Activated CD4-positive, alpha-beta T cell treated with anti-CD3 and anti-CD28 coated beads, Interleukin-2, amount 50 U/mL, for 4 hours (primary cell): ENCODE results near the gene MEDAG.
"Not testable (repeated sequence)": the region's sequence is repeated elsewhere in the genome, so short reads cannot be mapped to it uniquely, and the experiment has no call there.

Experiments
- DNase-seq, 2 experiments: peaks; one replicate each; pipeline ENCODE4 v3.0.0-alpha.2; 2020

Gene MEDAG

DNA sequence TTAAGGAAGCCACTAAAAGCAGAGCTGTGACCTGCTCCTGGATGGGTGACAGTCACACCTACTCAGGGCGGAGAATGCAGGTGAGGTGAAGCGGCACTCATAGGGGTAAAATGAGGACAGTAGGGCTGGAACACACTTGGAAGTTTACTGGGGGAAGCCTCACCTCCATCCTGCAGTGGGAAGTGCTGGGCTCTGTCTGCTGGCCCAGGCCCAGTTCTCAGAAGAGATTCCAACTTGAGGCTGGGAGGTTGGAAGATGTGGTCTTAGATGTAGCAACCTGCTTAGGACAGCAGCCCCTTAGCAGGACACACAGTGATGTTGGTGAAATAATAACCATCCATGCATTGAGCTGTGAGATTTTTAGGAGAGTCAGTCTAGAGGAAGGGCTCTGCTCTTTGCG lies 4.6 kb downstream of the MEDAG start:
- DNase-seq, result no peak

DNA sequence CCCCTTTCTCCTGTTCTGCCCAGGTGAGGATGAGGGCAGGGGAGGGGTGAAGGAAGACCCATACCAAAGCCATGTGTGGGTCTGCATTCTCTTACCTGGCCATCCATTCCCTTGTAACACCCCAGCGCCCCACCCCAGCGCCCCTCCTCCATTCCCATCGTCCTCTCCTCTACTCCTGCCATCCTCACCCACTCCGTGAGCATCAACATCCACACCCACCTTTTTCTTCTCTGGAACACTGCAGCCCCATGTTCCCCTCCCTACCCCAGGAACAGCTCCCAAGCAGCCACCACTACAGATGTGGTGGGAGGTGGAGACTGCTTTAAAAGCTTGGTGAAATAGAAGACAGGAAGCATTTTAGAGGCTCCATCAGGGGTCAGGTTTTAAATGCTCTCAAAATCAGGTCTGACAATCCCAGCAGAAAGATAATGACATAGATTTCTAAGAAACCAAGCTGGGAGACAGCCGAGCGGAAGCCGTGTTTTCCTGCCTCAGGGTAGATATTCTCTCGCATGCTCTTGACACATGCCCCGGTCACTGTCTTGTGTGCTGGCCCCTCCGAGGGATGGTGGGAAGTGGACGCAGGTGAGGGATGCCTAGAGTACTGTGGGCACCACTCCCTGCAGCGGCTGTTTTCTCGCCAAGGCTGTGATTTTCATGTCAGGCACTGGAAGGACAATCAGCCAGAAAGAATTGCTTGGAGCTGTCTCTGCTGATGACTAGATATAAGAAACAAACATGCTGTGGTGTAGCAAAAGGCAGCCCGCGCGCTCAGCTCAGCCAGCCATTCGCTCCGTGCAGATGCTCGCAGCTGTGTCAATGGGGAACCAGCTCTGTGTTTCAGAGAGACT lies 9.8 kb downstream of the MEDAG start:
- no peak for DNase-seq

DNA sequence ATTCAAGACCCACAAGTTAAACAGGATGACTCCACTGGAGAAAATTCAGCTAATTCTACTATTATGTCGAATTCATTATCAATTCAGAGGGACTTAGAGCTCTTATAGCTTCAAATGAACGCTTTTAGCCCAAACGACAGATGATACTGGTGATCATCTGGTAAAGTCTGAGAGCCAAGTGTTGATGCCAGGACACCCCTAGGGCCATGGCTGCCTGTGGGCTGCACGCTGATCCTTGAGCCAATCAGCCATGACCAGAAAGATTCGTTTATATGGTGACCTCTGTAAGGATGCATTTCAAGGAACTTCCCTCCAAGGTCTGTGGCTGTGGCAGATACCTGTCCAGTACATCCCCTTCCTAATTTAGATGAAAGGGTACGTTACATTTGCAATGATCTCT lies 10.9 kb downstream of the MEDAG start:
- DNase-seq, result no peak

DNA sequence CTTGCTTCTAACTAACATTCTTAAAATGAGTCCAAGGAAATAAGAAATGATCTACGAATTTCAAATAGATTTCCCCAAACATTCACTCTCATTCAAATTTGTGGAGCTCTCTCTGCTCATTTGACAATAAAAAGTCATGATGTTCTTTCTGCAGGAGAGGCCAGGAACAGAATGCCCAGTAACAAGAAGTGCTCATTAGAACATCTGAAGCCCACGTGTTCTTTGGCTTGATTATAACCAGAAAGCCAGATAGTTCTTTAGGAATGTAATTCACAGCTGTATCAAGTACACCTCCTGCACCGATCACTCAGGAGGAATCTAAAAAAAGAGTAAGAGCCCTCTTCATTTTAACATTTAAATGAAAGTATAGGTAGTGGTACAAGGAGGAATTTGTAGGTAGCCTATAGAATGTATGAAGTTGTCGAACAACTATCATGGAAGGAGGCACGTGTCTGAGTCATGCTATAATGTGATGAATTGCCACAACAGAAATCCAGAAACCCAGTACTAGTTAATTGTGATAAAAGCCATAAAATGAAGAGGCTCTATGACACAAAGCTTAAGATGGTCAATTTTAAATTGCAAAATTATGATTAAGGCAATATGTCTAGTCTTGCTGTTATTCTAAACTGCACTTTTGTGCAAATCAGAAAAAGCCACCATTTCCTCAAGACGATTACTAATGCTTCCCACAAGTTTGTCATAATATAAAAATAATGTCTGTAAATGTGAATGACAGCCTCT lies 12.8 kb downstream of the MEDAG start:
- no peak for DNase-seq

DNA sequence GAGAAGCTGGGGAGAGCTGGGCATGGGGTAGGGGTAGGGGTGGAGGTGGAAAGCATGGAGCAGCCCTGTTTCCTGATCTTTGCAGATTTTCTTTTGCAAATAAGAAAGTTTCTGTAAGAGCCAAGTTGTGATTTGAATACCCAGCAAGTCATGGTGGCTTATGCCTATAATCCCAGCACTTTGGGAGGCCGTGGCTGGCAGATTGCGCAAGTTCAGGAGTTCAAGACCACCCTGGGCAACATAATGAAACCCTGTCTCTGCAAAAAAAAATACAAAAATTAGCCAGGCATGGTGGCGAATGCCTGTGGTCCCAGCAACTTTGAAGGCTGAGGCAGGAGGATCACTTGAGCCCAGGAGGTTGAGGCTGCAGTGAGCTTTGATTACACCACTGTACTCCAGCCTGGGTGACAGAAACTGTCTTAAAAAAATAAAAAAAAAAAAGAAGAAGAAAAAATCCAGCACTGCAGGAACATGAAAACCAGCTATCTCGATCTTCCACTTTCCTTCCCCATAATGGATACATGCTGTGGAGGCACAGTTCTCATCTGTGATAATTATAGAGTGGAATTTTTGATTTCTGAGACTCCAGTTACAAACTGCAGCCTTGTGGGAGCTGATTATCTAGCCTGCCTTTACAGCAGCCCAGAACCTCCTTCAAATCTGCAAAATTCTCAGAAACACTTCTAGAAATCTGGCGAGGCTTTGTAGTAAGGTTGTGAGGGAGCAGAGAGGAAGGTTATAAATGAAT lies 14.3 kb downstream of the MEDAG start:
- no peak for DNase-seq

DNA sequence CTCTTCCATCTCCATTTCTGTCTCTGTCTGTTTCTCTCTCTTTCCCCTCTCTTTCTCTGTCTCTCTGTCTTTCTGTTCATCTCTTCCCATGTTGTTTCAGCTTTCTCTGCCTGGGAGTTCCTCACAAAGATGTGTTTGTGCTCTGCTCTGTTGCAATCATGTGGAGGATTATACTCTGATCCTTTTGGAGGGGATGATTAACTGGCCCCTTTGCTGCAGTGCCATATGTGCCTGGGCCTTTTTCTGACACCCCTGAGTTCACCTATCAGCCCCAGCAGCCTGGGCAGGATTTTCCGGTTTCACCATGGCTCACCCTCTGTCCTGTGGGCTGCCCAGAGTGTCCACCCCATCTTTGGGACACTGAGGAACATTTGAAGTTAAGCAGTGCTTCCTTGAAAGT lies 17.3 kb downstream of the MEDAG start:
- DNase-seq, result no peak

DNA sequence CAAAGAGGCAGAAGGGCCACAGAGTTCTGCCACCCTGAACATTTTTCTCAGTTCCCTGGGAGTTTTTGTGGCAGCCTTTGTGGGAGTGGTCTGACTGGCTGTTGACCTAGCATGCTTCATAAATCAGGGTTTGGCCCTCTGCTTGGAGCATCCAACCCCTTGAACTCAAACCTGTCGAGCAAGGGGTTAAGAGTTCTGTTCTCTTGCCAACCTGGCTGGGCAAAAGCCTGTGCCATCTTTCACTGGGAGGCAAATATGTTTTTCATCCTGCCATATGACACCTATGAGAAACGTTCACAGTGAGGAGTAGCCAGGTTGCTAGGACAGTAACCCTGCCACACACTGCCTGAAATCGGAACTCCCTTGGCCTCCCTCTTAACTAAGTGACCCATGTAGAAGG lies 18.6 kb downstream of the MEDAG start:
- no peak for DNase-seq

DNA sequence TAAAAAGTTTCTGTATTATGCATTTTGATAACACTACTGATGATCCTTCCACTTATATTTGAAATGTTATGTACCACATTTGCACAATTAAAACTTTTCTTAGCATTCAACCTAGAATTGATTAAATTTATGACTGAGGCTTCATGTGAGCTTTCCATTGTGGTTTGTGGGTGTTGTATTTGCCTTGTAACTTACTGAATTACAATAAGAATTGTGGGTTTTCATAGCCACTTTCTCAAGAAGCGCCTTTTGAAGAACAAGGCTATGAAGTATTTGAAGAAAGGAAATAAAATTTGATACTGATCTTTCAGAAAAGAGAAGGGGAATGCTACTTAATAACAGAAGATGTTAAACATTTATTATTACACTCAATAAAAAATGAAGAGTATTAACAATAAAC lies 19.4 kb downstream of the MEDAG start:
- no peak for DNase-seq

DNA sequence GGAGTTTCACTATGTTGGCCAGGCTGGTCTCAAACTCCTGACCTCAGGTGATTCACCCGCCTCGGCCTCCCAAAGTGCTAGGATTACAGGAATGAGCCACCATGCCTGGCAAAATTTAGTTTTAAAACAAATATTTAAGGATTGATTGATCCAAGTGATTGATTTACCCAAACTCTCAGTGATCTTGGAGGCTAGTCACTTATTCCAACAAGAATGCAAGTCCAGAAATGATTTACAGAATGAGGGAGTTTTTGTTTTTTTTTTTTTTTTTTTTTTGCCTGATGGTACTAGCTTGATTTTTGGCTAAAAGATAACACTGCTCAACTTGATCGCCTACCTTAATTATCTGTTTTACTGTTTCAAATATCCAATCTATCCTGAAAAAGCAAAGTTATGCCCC lies 20.7 kb downstream of the MEDAG start:
- no peak for DNase-seq

DNA sequence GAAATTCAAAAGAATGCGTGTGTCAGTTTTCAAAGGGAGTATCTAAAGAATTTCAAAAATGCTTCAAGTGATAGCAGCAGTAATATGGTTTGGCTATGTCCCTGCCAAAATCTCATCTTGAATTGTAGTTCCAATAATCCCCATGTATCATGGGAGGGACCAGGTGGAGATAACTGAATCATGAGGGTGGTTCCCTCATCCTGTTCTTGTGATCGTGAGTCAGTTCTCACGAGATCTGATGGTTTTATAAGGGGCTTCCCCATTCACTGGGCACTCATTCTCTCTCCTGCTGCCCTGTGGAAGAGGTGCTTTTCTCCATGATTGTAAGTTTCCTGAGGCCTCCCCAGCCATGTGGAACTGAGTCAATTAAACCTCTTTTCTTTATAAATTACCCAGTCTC lies 21.1 kb downstream of the MEDAG start:
- not testable (repeated sequence) for DNase-seq

DNA sequence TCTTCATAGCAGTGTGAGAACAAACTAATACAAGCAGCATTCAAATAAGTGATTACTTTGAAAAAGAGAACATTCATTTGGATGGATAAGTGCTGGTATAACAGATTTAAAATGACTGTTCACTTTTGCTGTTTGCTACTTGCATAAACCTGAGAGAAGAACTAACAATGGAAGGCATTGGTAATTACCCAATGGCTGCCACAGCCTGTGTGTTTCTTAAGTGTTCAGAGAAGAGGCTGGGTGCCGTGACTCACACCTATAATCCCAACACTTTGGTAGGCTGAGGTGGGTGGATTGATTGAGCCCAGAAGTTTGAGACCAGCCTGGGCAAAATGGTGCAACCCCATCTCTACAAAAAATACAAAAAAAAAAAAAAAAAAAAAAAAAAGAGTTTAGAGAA lies 21.5 kb downstream of the MEDAG start:
- DNase-seq, result no peak

DNA sequence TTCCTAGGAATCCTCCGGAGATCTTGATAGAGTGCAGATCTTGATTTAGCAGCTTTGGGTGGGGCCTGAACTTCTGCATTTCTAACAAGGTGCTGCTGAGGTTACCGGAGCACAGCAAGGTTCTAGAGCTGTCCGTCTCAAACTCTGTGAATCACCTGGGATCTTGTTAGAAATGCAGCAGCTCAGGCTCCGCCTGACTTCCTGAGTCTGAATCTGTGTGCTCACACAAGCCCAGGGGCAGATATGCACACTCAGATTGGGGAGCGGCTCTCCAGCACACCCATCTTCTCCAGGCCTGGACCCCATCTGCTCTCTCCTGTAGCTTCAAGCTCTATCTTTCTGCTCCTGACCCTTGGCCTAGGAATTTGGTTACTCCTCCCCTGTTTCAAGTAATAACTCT lies 22.9 kb downstream of the MEDAG start:
- DNase-seq, result no peak

DNA sequence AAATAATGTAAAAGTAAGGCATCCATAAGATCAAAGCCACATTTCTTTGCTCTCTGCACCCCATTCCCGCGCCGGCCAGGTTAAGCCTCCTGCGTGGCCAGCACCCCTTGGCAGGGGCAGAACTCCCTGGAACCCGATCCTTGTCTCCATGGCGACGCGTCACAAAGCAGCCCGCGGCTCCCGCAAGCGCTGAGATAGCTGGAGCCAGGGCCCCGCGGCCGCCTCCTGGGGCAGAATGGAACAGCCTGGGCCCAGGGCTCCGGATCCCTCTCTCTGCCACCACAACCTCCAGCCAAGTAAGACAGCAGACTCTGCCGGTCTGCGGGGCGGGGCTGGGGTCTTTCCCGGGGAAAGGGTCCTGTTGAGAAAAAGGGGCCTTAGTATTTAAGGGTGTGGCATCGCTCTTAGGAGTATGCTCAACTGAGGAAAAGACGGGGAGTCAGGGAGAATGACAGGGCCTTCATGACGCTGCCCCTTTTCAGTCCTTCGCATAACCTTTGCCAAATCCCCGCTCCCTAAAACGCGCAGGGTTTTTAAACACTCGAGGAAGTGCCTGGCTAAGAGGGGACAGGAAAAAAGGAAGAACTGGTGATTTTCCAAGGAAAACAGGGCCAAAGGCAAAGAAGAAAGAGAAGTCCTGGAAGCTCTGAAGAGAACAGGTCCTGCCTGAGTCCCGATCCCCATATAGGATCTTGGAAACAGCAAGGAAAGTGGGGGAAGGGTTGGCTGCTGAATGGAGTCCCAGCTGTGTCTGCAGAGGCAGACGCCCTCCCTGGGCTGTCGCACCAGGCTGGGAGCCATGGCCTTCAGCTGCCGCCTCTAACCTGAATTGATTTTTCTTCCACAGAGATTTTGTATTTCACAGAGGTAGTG lies 26.6 kb downstream of the MEDAG start, which contains the start of gene TEX26:
TSS of gene TEX26 (plus strand) at position 176 of the 873 bp plus-strand sequence. CDS start at position 236, 60 bp downstream.
- no peak for DNase-seq

DNA sequence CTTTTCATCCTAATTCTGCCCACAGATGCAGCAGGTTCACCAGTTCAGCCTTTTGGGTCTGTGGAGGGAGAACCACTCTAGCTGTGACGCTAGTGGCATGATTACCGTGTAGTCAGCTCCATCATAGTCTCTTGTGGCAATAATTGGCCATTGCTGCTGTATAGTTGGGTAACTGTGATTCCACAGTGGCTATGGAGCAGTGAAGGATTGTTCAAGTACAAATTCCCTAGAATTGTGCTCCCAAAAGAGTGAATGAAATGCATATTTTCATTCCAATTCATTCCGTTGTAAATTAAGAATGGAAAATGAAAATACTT lies 27.2 kb downstream of the MEDAG start:
- DNase-seq, result no peak

DNA sequence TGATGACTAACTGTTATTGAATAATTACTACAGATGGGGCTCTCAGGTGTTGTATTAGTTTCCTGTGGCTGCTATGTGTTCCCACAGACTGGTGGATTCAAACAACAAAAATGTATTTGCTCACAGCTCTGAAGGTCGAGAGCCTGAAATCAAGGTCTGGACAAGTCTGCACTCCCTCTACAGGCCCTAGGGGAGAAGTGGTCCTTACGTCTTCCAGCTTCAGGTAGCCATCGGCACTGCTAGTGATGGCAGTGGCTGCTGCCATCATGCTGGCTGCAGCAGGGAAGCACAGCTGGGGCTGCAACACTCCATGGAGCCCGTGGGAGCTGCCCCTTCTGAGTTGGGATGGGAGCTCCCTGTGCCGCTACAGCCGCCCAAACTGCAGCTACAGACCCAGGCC lies 28.3 kb downstream of the MEDAG start:
- no peak for DNase-seq

DNA sequence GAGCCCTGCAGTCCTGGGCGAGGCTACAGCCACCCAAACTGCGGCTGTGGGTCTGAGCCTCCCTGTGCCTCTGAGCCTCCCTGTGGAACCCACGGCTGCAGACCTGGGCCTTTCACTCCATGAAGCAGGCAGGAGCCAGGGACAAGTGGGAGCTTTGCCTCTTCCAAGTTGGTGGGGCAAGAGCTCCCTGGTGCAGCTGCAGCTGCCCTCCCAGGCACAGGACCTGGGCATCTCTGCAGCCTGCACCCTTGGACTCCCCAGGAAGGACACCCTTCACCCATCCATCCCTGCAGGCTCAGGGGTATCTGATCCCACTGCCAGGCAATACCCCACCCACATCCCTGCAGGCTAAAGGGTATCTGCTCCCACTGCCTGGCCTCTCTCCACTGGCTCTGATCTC lies 28.7 kb downstream of the MEDAG start:
- no peak for DNase-seq

DNA sequence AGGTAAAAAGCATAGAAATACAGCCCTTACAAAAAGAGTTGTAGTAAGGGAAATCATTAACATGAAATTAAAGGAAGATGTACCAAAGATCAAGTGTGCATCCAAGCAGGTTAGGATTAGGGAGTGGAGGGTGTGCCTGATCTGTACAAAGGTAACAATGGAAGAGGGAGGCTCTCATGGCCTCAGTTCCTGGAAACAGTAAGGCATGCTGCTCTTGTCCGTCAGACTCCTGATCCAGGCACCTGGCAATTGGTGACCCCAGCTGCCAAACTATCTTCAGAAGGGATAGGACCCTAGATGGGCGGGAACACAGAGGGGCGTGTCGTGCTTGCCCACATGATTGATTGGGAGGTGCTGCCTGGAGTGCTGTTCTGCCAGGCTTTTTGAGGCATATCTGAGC lies 30.9 kb downstream of the MEDAG start:
- no peak for DNase-seq

DNA sequence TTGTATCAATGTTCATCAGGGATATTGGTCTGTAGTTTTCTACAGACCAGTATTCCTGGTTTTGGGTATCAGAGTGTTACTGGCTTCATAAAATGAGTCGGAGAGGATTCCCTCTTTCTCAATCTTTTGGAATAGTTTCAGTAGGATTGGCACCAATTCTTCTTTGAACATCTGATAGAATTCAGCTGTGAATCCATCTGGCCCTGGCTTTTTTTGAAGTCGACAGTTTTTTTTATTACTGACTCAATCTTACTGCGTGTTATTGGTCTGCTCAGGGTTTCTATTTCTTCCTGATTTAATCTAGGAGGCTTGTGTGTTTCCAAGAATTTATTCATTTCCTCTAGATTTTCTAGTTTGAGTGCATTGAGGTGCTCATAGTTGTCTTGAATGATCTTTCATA lies 37.8 kb downstream of the MEDAG start:
- DNase-seq, result no peak

DNA sequence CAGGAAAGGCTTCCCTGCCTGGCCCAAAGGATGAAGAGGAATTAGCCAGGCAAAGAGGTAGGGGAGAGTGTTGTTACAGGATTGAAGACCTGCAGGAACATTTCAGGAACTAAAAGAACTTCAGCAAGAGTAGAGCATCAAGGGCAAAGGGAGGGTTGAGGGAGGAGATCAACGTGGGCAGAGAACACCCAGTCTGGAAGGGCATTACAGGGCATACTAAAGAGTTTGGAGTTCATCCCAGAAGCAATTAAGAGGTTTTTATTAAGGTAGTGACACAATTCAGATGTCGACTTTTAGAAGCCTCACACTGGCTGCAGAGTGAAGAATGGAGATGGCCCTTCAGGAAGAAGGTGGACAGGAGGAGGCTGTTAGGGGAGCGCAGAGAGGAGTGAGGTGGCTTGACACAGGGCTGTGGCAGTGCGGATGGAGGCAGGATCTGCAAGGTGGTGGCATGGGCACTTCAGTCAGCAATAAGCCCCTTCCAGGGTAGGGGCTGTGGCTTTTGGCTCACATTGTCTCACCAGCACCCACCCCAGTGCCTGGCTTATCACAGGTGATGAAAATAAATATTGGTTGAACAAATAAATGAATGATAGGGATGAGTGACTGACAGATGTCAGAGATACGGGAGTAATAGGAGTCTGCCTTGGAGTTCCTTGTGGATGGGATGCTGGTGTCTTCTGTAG lies 51.3 kb downstream of the MEDAG start:
- no peak for DNase-seq

DNA sequence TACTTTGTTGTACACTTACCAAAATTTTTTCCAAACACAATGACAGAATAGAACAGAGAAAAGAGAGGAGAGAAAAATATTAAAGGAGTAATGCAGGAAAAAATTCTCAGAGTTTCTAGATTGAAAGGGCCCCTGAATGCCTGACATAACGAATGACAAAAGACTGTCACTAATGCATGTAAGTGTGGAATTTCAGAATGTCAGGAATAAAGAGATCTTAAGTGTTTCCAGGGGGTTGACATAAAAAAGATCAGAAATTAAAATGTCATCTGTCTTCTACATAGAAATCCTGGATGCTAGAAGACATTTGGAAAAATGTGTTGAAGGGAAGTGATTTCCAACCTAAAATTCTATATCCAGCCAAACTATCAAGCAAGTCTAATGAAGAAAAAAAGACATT lies 53.6 kb downstream of the MEDAG start:
- DNase-seq, result no peak

DNA sequence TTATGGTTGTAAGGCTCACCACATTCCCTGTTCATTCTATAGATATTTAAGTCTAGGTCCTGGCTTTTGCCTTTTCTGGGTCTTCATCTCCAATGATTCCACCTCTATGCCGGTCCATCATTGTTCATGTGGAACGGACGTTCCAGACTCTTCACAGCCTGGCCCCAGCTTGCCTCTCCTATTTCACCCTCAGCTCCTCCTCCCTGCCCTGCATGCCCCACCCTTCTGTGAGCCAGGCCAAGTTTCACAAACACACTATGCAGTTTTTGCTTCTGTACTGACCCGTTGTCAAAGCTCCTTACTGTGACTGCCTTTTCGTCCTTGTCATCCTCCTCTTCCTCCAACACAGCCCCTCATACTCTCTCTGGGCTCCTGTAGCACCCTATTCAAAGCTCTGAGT lies 57.7 kb downstream of the MEDAG start:
- no peak for DNase-seq

DNA sequence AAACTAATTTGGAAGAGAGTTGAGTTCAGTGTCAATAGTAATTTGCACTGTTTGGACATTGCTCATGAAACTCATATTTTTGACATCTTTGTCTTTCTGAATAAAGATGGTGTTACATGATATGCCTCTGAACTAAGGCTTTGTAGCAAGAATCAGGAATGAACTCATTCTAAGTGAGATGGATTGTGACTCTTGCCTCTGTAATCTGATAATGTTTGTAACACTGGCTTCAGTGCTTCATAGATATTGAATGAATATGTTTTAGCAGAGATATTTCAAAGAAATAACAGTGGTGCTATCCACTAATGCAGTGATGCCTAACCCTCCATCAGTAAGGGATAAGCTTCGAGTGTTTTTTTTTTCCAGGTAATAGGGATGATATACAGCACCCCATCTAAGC lies 59.3 kb downstream of the MEDAG start:
- DNase-seq, result no peak
